HCT116 (cell line): ENCODE results near the gene APBB1IP. TPM values are rescaled to one million over a fixed set of nuclear protein-coding genes. Genes with fewer than 3 reads are reported as not detected.
"Not testable (repeated sequence)": the region's sequence is repeated elsewhere in the genome, so short reads cannot be mapped to it uniquely, and the experiment has no call there.

Experiments
- ATAC-seq: fragments of 200-7000 bp; cut with Tn5 transposase; 2 replicates; pipeline ENCODE4 v1.9.1; 2020; ENCODE audit warnings: mild to moderate bottlenecking, moderate library complexity
- BruUV-seq: library from RNA; stranded (reverse); fragments of 400-500 nt; replicated peaks from 2 replicates; lab custom pipeline; 2021; lab: Mats Ljungman, UMichigan
- CTCF ChIA-PET: fragments of 300-600 bp; sonication (Branson Sonifier 250); formaldehyde crosslinking; loops from one replicate; lab custom pipeline; 2021; ENCODE audit warnings: antibody characterized with exemption; lab: Charles Lee
- POLR2A ChIA-PET: fragments of 300-600, 350-600 bp; sonication (Branson Sonifier 250); formaldehyde crosslinking; loops from one replicate; lab custom pipeline; 2021; ENCODE audit warnings: antibody characterized with exemption; lab: Charles Lee
- RAD21 ChIA-PET, 2 experiments: fragments of 300-600 bp; sonication (Branson Sonifier 250); formaldehyde crosslinking; loops; one replicate each; lab custom pipeline; 2023; ENCODE audit warnings: low total read pairs in 2 of 2; ENCODE audit not compliant: uncharacterized antibody in 2 of 2, unreplicated experiment in 2 of 2, low non-redundant PET in 1 of 2; lab: Charles Lee
- DNase-seq: peaks from one replicate; pipeline ENCODE4 v3.0.0-alpha.2; 2010; ENCODE audit warnings: low read depth, low spot score
- H2AFZ ChIP-seq: fragments of 200-600 bp; shearing (Covaris generic), sonication (generic); 2 replicates; pipeline ENCODE4 v1.6.1; 2017; ENCODE audit warnings: low read depth, mixed run types, mixed read lengths, antibody characterized with exemption, low read length; ENCODE audit not compliant: poor library complexity, severe bottlenecking
- H3K27ac ChIP-seq: 2 replicates; pipeline ENCODE4 v1.5.1; 2012; ENCODE audit warnings: low read depth, low read length
- H3K27me3 ChIP-seq: fragments of 200-600 bp; sonication (generic); 2 replicates; pipeline ENCODE4 v1.6.1; 2016; ENCODE audit warnings: mixed run types, low read length, mixed read lengths; ENCODE audit not compliant: insufficient read depth
- H3K36me3 ChIP-seq, 2 experiments: fragments of 200-500 bp in 1 of 2; fragments of 200-600 bp in 1 of 2; sonication (Bioruptor generic) in 1 of 2; sonication (generic) in 1 of 2; 2 replicates each; pipeline versions ENCODE4 v1.5.1 to v1.6.1; 2014 to 2016; ENCODE audit warnings: low read length in 2 of 2, inconsistent platforms in 1 of 2, mixed read lengths in 1 of 2, mixed run types in 1 of 2; ENCODE audit not compliant: insufficient read depth in 2 of 2, control insufficient read depth in 1 of 2
- H3K4me1 ChIP-seq, 2 experiments: fragments of 200-600 bp in 1 of 2; sonication (generic) in 1 of 2; 2 replicates each; pipeline versions ENCODE4 v1.5.1 to v1.6.1; 2012 to 2017; ENCODE audit warnings: low read length in 2 of 2, inconsistent platforms in 1 of 2, mild to moderate bottlenecking in 1 of 2, mixed read lengths in 1 of 2, mixed run types in 1 of 2, moderate library complexity in 1 of 2; ENCODE audit not compliant: insufficient read depth in 2 of 2, control insufficient read depth in 1 of 2
- H3K4me2 ChIP-seq: fragments of 200-600 bp; sonication (generic); 2 replicates; pipeline ENCODE4 v1.6.1; 2017; ENCODE audit warnings: mixed run types, low read length, mixed read lengths
- H3K4me3 ChIP-seq, 2 experiments: fragments of 200-600 bp in 1 of 2; sonication (generic) in 1 of 2; replicated peaks in 1 of 2; 2 replicates each; pipeline ENCODE4 v1.5.1; 2011 to 2016; ENCODE audit warnings: low read length in 2 of 2, control low read depth in 1 of 2, low read depth in 1 of 2, mild to moderate bottlenecking in 1 of 2, mixed read lengths in 1 of 2, mixed run types in 1 of 2
- H3K79me2 ChIP-seq: fragments of 200-600 bp; sonication (generic); 2 replicates; pipeline ENCODE4 v1.6.1; 2017; ENCODE audit warnings: mild to moderate bottlenecking, mixed run types, low read length, moderate library complexity, mixed read lengths; ENCODE audit not compliant: insufficient read depth
- H3K9ac ChIP-seq: fragments of 200-600 bp; sonication (generic); 2 replicates; pipeline ENCODE4 v1.6.1; 2016; ENCODE audit warnings: low read length, mixed read lengths
- H3K9me2 ChIP-seq: fragments of 200-600 bp; sonication (generic), shearing (Covaris generic); 2 replicates; pipeline ENCODE4 v1.6.1; 2017; ENCODE audit warnings: mixed run types, mild to moderate bottlenecking, moderate library complexity; ENCODE audit not compliant: insufficient read depth
- H3K9me3 ChIP-seq, 2 experiments: fragments of 200-500 bp in 1 of 2; fragments of 200-600 bp in 1 of 2; sonication (Bioruptor generic) in 1 of 2; sonication (generic) in 1 of 2; 2 replicates each; pipeline ENCODE4 v1.6.1; 2014 to 2017; ENCODE audit warnings: low read length in 2 of 2, mixed read lengths in 2 of 2, inconsistent platforms in 1 of 2, low read depth in 1 of 2, mild to moderate bottlenecking in 1 of 2, mixed run types in 1 of 2, moderate library complexity in 1 of 2; ENCODE audit not compliant: control insufficient read depth in 1 of 2, insufficient read depth in 1 of 2
- H4K20me1 ChIP-seq: fragments of 200-600 bp; sonication (generic), shearing (Covaris generic); 2 replicates; pipeline ENCODE4 v1.6.1; 2017; ENCODE audit warnings: mixed run types, mild to moderate bottlenecking, moderate library complexity; ENCODE audit not compliant: insufficient read depth
- CBX3 ChIP-seq: IDR thresholded peaks from 2 replicates; pipeline ENCODE4 v1.6.1; 2012; ENCODE audit warnings: low read depth
- CEBPB ChIP-seq: IDR thresholded peaks from 2 replicates; pipeline ENCODE4 v1.6.1; 2012; ENCODE audit warnings: low read depth
- EGR1 ChIP-seq: IDR thresholded peaks from 2 replicates; pipeline ENCODE4 v1.6.1; 2012; ENCODE audit warnings: low read depth
- EZH2 ChIP-seq: fragments of 200-600 bp; sonication (generic); IDR thresholded peaks from 2 replicates; pipeline ENCODE4 v1.6.1; 2017; ENCODE audit warnings: antibody characterized with exemption, mixed run types
- EZH2phosphoT487 ChIP-seq: fragments of 200-600 bp; IDR thresholded peaks from 2 replicates; pipeline ENCODE4 v1.6.1; 2018; ENCODE audit warnings: antibody characterized with exemption, borderline replicate concordance
- FOSL1 ChIP-seq: IDR thresholded peaks from 2 replicates; pipeline ENCODE4 v1.6.1; 2012; ENCODE audit warnings: low read depth
- JUND ChIP-seq: IDR thresholded peaks from 2 replicates; pipeline ENCODE4 v1.6.1; 2012
- POLR2AphosphoS5 ChIP-seq: IDR thresholded peaks from 2 replicates; pipeline ENCODE4 v1.6.1; 2011; ENCODE audit warnings: mild to moderate bottlenecking, low read depth, low read length, moderate library complexity
- RAD21 ChIP-seq: IDR thresholded peaks from 2 replicates; pipeline ENCODE4 v1.6.1; 2012; ENCODE audit warnings: low read depth, mild to moderate bottlenecking
- REST ChIP-seq: IDR thresholded peaks from 2 replicates; pipeline ENCODE4 v1.6.1; 2012; ENCODE audit warnings: low read depth
- SP1 ChIP-seq: IDR thresholded peaks from 2 replicates; pipeline ENCODE4 v1.6.1; 2012; ENCODE audit warnings: low read depth
- ZFX ChIP-seq: fragments of 450-650 bp; IDR thresholded peaks from 2 replicates; pipeline ENCODE4 v1.6.1; 2017
- ZNF274 ChIP-seq: fragments of 200-500 bp; sonication (Bioruptor generic); IDR thresholded peaks from 2 replicates; pipeline ENCODE4 v1.6.1; 2014; ENCODE audit warnings: mild to moderate bottlenecking, low read depth, low read length, inconsistent platforms
- intact Hi-C: fragments of 100-400 bp; cut with micrococcal nuclease; formaldehyde crosslinking; loops from 2 replicates; pipeline ENCODE4 v1.10.0; 2022
- total RNA-seq: library from RNA; stranded (reverse); gene quantifications from one replicate; pipeline ENCODE4 v1.2.1, GENCODE V29; 2021; ENCODE audit not compliant: unreplicated experiment
- TF ChIP-seq, protein P1 (sequence below), 3 experiments: fragments of 200-600 bp in 1 of 3; sonication (generic) in 1 of 3; IDR thresholded peaks in 2 of 3; conservative IDR thresholded peaks in 1 of 3; 2 replicates each; pipeline ENCODE4 v1.5.1; 2012 to 2017; ENCODE audit warnings: low read depth in 2 of 3, low read length in 2 of 3, antibody characterized with exemption in 1 of 3, borderline replicate concordance in 1 of 3, control low read depth in 1 of 3, mild to moderate bottlenecking in 1 of 3, mixed read lengths in 1 of 3, mixed run types in 1 of 3, moderate library complexity in 1 of 3; ENCODE audit not compliant: insufficient read depth in 1 of 3
- TF ChIP-seq, protein P2 (sequence below): IDR thresholded peaks from 2 replicates; pipeline ENCODE4 v1.6.1; 2012

APBB1IP gene
- total RNA-seq, 1 experiment from 2014 or later, result 0.27 TPM

- no peak for TF ChIP-seq JUND
- TF ChIP-seq, all 23 proteins: peak for 0
These were observed 50.9 kb downstream of the APBB1IP start (continued) for GRCh38 chr10:26489081-26489480.

- intact Hi-C loops, H3K79me2 ChIP-seq, H3K4me2 ChIP-seq, CTCF ChIA-PET, H3K27ac ChIP-seq, H2AFZ ChIP-seq, DNase-seq, H3K9ac ChIP-seq, BruUV-seq, H3K9me3 ChIP-seq, POLR2A ChIA-PET, H3K27me3 ChIP-seq, H3K4me3 ChIP-seq, H4K20me1 ChIP-seq, H3K36me3 ChIP-seq, RAD21 ChIA-PET, H3K9me2 ChIP-seq, ATAC-seq: not testable (repeated sequence)
- peaks cover 8 to 26% of the 10 kb centered on the region in 2 experiments; a peak in 3 of 4 replicates for H3K4me1 ChIP-seq
These were observed 52.2 kb downstream of the APBB1IP start for GRCh38 chr10:26490367-26490766.

DNA sequence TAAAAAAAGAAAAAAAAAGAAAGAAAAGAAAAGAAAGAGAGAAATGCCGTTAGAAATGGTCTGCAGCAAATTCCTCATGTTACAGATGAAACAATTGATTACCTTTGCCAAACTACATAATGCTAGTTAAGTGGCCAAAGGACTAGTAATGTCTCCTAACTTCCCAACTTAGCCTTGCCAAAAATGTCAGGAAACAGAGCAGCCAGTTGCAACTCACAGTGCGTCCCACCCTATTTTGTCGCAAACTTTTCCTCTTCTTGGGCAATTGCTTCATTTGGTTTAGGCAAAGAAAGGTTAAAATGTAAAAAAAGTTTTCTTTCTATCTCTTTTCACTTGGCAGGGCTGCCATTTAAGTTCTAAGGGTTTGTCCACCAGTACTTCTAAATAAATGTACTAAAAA lies 53.1 kb downstream of the APBB1IP start:
- Histone ChIP-seq H3K4me2 (no peak overlapping the region), H3K4me3 (no peak overlapping the region), H3K27me3 (no peaks in the 10 kb centered on the region), H3K4me1 (peaks cover 8 to 23% of the 10 kb centered on the region in 2 experiments; a peak in 3 of 4 replicates), H3K79me2 (no peaks in the 10 kb centered on the region), H3K9ac (no peak overlapping the region), H3K36me3 (no peaks in the 10 kb centered on the region), H3K9me3 (no peaks in the 10 kb centered on the region), H3K9me2 (no peaks in the 10 kb centered on the region), H2AFZ (no peak overlapping the region), H4K20me1 (no peaks in the 10 kb centered on the region), H3K27ac (no peak overlapping the region)
- CTCF ChIA-PET, result no interaction called here
- RAD21 ChIA-PET, result no interaction called here
- POLR2A ChIA-PET, result no interaction called here
- BruUV-seq, result no TSS peak
- ATAC-seq (no peak), DNase-seq (no peak)
- intact Hi-C loops, result no loop called here
- no peak for TF ChIP-seq EZH2phosphoT487
- TF ChIP-seq ZFX, result no peak
- TF ChIP-seq, protein P1, sequence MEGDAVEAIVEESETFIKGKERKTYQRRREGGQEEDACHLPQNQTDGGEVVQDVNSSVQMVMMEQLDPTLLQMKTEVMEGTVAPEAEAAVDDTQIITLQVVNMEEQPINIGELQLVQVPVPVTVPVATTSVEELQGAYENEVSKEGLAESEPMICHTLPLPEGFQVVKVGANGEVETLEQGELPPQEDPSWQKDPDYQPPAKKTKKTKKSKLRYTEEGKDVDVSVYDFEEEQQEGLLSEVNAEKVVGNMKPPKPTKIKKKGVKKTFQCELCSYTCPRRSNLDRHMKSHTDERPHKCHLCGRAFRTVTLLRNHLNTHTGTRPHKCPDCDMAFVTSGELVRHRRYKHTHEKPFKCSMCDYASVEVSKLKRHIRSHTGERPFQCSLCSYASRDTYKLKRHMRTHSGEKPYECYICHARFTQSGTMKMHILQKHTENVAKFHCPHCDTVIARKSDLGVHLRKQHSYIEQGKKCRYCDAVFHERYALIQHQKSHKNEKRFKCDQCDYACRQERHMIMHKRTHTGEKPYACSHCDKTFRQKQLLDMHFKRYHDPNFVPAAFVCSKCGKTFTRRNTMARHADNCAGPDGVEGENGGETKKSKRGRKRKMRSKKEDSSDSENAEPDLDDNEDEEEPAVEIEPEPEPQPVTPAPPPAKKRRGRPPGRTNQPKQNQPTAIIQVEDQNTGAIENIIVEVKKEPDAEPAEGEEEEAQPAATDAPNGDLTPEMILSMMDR (IDR thresholded peaks at IDR 0.05 in 2 of 3, conservative IDR thresholded peaks at IDR 0.05 in 1 of 3; ENCODE audit: borderline replicate concordance in 1 of 3, insufficient read depth in 1 of 3, low read depth in 2 of 3, low read length in 2 of 3), result no peak
- TF ChIP-seq EGR1, result no peak
- TF ChIP-seq, protein P2, sequence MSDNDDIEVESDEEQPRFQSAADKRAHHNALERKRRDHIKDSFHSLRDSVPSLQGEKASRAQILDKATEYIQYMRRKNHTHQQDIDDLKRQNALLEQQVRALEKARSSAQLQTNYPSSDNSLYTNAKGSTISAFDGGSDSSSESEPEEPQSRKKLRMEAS, result no peak
- TF ChIP-seq EZH2, result no peak
- TF ChIP-seq RAD21, result no peak
- TF ChIP-seq ZNF274, result no peak
- no peak for TF ChIP-seq CBX3
- no peak for TF ChIP-seq CEBPB
- no peak for TF ChIP-seq FOSL1
- TF ChIP-seq REST, result no peak
- TF ChIP-seq POLR2AphosphoS5, result no peak
- no peak for TF ChIP-seq SP1
